ENCODE data around the gene ZNF610. TPM values are rescaled to one million over a fixed set of nuclear protein-coding genes. Genes with fewer than 3 reads are reported as not detected.
"Not testable (repeated sequence)": the region's sequence is repeated elsewhere in the genome, so short reads cannot be mapped to it uniquely, and the experiment has no call there.

The ZNF610 gene
- total RNA-seq, 1 donor from 2014 or later, result 11.5 TPM

DNA sequence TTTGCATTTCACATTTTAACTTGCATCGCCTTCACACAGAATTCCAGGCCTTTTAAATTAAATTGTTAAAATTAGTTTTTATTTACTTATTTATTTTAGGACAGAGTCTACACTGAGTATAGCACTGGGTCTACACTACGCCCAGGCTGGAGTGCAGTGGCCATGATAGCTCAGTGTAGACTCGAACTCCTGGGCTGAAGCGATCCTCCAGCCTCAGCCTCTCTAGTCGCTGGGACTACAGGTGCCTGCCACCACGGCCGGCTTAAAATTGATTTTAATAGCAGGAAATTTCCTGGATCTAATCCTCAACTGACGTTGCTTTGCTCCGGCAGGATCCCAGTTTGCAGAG, 301 bp upstream of the ZNF610 start:
- Mint-ChIP-seq H3K27me3 (ENCODE audit: low read depth) (peaks cover 3% of the 10 kb centered on the region), H3K36me3 (ENCODE audit: low read depth) (peaks cover 41% of the 10 kb centered on the region), H3K4me3 (peak overlapping the region; percentile 100), H3K27ac (ENCODE audit: unreplicated experiment) (no peak overlapping the region), H3K9me3 (peaks cover 18% of the 10 kb centered on the region), H3K4me1 (peaks cover 15% of the 10 kb centered on the region)
- no peak for DNase-seq (ENCODE audit: low read depth, low spot score)
- TF ChIP-seq, protein P1, sequence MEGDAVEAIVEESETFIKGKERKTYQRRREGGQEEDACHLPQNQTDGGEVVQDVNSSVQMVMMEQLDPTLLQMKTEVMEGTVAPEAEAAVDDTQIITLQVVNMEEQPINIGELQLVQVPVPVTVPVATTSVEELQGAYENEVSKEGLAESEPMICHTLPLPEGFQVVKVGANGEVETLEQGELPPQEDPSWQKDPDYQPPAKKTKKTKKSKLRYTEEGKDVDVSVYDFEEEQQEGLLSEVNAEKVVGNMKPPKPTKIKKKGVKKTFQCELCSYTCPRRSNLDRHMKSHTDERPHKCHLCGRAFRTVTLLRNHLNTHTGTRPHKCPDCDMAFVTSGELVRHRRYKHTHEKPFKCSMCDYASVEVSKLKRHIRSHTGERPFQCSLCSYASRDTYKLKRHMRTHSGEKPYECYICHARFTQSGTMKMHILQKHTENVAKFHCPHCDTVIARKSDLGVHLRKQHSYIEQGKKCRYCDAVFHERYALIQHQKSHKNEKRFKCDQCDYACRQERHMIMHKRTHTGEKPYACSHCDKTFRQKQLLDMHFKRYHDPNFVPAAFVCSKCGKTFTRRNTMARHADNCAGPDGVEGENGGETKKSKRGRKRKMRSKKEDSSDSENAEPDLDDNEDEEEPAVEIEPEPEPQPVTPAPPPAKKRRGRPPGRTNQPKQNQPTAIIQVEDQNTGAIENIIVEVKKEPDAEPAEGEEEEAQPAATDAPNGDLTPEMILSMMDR (conservative IDR thresholded peaks at IDR 0.05), result no peak

DNA sequence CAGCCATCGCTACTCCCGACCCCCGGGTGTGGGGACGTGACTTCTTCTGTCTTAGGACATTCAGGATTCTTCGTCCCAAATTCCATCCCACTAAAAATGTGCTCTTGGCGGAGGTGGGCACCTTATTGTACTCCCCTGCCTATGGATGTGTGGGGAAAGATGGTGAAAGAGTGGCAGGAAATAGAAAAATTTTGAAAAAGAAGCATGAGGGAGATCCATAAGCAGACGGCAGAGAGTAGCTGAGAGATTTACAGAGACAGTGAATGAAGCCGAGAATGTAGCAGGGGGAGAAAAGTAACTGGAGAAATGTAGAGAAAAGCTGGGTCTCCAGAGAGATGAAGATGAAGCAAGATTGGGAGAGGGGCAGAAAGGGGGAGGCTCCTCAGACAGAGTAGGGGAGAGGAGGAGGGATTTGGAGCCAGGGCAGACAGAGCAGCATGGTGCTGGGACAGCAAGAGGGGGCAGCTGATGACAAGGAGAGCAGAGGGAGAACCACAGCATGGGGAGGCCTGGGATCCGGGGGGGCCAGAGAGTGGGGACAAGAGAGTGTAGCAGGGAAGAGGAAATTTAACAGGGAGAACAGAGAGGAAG, 843 bp downstream of the ZNF610 start:
- TF ChIP-seq, protein P1 (conservative IDR thresholded peaks at IDR 0.05), result no peak
- peaks cover 15% of the 10 kb centered on the region for H3K4me1 Mint-ChIP-seq
- peaks cover 12% of the 10 kb centered on the region for H3K9me3 Mint-ChIP-seq
- peak overlapping the region; percentile 100 for H3K4me3 Mint-ChIP-seq
- peaks cover 3% of the 10 kb centered on the region for H3K27me3 Mint-ChIP-seq (ENCODE audit: low read depth)
- DNase-seq (ENCODE audit: low read depth, low spot score), result no peak
- peak overlapping the region; percentile 97 for H3K27ac Mint-ChIP-seq (ENCODE audit: unreplicated experiment)
- peaks cover 32% of the 10 kb centered on the region for H3K36me3 Mint-ChIP-seq (ENCODE audit: low read depth)

DNA sequence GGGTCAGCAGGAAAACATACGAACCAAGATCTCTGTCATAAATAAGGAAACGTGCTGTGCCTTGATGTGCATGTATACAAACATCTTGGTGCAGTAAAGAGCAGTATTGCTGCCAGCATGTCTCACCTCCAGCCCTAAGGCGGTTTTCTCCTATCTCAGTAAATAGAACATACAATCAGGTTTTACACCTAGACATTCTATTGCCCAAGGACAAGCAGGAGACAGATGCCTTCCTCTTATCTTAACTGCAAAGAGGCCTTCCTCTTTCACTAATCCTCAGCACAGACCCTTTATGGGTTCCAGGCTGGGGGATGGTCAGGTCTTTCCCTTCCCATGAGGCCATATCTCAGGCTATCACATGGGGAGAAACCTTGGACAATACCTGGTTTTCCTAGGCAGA, 3.0 kb downstream of the ZNF610 start:
- H3K27ac Mint-ChIP-seq (ENCODE audit: unreplicated experiment); H3K9me3 Mint-ChIP-seq; DNase-seq (ENCODE audit: low read depth, low spot score); H3K27me3 Mint-ChIP-seq (ENCODE audit: low read depth): not testable (repeated sequence)
- peaks cover 18% of the 10 kb centered on the region for H3K4me1 Mint-ChIP-seq
- H3K4me3 Mint-ChIP-seq, result peak overlapping the region; percentile 79
- peaks cover 21% of the 10 kb centered on the region for H3K36me3 Mint-ChIP-seq (ENCODE audit: low read depth)

DNA sequence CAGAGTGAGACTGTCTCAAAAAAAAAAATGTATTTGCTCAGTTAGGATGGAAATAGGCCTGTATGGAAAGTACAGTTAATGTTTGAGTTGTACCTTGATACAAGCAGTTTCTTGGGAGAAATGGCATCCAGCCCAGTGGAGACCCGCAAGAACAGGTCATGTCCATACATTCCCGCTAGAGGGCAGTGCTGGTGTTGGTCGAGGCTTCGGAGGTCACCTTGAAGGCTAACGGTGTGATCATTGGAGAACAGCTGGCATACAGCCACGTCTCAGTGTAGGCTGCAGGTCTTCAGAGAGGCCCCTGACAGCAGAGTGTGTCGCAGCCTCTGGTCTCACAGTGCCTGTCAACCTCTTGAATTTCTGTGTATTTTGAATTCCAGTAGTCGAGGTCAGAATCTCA, 7.5 kb downstream of the ZNF610 start:
- Mint-ChIP-seq H3K27me3 (ENCODE audit: low read depth) (no peaks in the 10 kb centered on the region), H3K27ac (ENCODE audit: unreplicated experiment) (no peak overlapping the region)

DNA sequence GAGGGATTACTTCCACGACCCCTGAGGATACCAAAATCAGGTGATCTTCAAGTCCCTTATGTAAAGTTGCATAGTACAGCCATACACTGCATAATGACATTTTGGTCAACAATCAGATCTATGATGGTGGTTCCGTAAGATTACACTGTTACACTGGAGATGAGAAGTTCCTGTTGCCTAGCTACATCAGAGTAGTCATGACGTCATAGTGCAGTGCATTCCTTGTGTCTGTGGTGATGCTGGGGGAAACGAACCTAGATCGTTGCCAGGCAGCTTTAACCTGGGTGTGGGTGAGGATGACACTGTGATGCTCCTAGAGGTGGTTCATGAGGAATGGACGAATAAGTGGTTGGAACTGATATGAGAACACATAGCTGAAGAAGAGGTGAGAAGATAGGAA, 9.1 kb downstream of the ZNF610 start:
- H3K27ac Mint-ChIP-seq (ENCODE audit: unreplicated experiment), result peak overlapping the region; percentile 88

More for the DNA sequence above, 7.5 kb downstream of the ZNF610 start:
- TF ChIP-seq, protein P1 (conservative IDR thresholded peaks at IDR 0.05), result peak; percentile 69
- DNase-seq (ENCODE audit: low read depth, low spot score), result peak; percentile 57
- peaks cover 3% of the 10 kb centered on the region for H3K4me1 Mint-ChIP-seq
- H3K9me3 Mint-ChIP-seq, result peaks cover 3% of the 10 kb centered on the region
- H3K4me3 Mint-ChIP-seq, result peak overlapping the region; percentile 68
- H3K36me3 Mint-ChIP-seq (ENCODE audit: low read depth), result peaks cover 19% of the 10 kb centered on the region

DNA sequence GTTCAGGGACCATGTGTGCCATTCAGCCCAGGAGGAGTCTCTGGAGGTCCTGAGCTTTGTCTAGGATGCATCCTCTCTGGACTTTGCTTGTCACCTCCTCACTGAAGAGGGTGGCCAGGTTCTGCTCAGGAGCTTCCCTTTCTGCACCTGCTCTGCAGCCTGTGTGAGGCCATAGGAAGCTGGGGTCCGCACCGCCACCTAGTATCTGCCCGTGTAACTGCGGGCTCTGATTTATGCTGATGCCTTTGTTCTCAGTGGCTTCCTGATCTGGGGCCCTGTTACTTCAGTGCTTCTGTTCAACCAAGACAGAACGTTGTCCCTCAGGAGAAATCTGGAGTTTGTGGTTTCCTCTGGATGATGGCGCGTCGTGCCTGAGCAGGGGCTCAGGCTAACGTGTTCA, 15.5 kb downstream of the ZNF610 start:
- H3K27ac Mint-ChIP-seq (ENCODE audit: unreplicated experiment), result no peak overlapping the region
- peak; percentile 10 for DNase-seq (ENCODE audit: low read depth, low spot score)
- TF ChIP-seq, protein P1 (conservative IDR thresholded peaks at IDR 0.05), result peak; percentile 36
- H3K4me1 Mint-ChIP-seq, result peaks cover 7% of the 10 kb centered on the region
- no peak overlapping the region for H3K4me3 Mint-ChIP-seq
- peaks cover 26% of the 10 kb centered on the region for H3K9me3 Mint-ChIP-seq
- H3K27me3 Mint-ChIP-seq (ENCODE audit: low read depth), result no peaks in the 10 kb centered on the region
- H3K36me3 Mint-ChIP-seq (ENCODE audit: low read depth), result peaks cover 64% of the 10 kb centered on the region

More for the DNA sequence above, 9.1 kb downstream of the ZNF610 start:
- peaks cover 3% of the 10 kb centered on the region for H3K4me1 Mint-ChIP-seq
- H3K36me3 Mint-ChIP-seq (ENCODE audit: low read depth), result peaks cover 24% of the 10 kb centered on the region
- TF ChIP-seq, protein P1 (conservative IDR thresholded peaks at IDR 0.05), result no peak
- DNase-seq (ENCODE audit: low read depth, low spot score), result no peak
- no peaks in the 10 kb centered on the region for H3K27me3 Mint-ChIP-seq (ENCODE audit: low read depth)
- peaks cover 3% of the 10 kb centered on the region for H3K9me3 Mint-ChIP-seq
- no peak overlapping the region for H3K4me3 Mint-ChIP-seq

Measured in neural crest cell (in vitro differentiated cells).